ENCODE data around the gene FANK1. TPM values are rescaled to one million over a fixed set of nuclear protein-coding genes. Genes with fewer than 3 reads are reported as not detected.

Gene FANK1
- total RNA-seq, 2 donors from 2014 or later, result not detected

DNA sequence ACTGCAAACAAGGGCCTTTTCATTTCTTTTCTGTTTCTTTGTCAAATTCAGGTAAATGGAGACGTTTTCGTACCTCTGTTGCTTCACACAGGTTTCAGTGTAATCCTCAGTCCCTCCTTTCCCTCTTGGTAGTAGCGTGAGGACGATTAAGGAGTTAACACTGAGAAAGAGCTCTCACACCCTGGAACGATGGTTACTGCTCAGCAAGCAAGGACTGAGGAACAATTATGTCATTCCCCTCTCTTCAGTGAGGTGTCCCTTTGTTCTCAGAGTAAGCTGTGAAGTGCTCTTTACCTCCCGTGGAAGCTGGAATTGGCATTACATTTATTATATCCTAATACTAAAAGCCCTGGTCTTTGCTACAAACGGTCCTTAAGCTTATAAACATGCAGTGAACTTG lies 95.9 kb downstream of the FANK1 start:
- DNase-seq (ENCODE audit: low spot score) (no peak), ATAC-seq (ENCODE audit: insufficient number of reproducible peaks, low FRiP score, low read depth) (no peak)
- no peaks in the 10 kb centered on the region for H3K36me3 ChIP-seq
- H3K9me3 ChIP-seq, result no peaks in the 10 kb centered on the region
- TF ChIP-seq, protein P1, sequence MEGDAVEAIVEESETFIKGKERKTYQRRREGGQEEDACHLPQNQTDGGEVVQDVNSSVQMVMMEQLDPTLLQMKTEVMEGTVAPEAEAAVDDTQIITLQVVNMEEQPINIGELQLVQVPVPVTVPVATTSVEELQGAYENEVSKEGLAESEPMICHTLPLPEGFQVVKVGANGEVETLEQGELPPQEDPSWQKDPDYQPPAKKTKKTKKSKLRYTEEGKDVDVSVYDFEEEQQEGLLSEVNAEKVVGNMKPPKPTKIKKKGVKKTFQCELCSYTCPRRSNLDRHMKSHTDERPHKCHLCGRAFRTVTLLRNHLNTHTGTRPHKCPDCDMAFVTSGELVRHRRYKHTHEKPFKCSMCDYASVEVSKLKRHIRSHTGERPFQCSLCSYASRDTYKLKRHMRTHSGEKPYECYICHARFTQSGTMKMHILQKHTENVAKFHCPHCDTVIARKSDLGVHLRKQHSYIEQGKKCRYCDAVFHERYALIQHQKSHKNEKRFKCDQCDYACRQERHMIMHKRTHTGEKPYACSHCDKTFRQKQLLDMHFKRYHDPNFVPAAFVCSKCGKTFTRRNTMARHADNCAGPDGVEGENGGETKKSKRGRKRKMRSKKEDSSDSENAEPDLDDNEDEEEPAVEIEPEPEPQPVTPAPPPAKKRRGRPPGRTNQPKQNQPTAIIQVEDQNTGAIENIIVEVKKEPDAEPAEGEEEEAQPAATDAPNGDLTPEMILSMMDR (IDR thresholded peaks at IDR 0.05), result no peak
- no peaks in the 10 kb centered on the region for H3K27me3 ChIP-seq (replicated peaks; ENCODE audit: insufficient read depth)
- no peaks in the 10 kb centered on the region for H3K4me1 ChIP-seq (ENCODE audit: control insufficient read depth in 1 of 2, low read depth in 2 of 2)
- H3K27ac ChIP-seq, result no peak overlapping the region
- no peak overlapping the region for H3K4me3 ChIP-seq

DNA sequence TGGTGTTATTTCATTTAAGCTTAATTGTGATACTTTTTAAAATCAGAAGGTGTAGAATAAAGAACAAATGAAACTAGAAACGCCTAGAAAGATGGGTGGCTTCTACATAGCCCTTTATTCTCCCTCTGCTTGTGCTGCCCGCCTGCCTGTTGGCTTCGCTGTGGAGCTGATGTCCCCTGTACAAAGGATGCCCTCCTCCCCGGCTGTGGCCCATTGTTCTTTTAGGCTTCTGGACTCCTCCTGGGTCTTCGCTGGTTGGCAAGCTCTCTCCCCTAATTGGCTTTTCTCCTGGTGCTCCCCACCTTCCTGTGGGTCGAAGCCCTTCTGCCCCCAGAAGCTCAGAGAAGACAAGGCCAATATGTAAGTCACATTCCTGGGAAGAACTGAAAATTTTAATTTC lies 98.2 kb downstream of the FANK1 start:
- ATAC-seq (ENCODE audit: insufficient number of reproducible peaks, low FRiP score, low read depth) (no peak), DNase-seq (ENCODE audit: low spot score) (no peak)
- TF ChIP-seq, protein P1 (IDR thresholded peaks at IDR 0.05), result no peak

DNA sequence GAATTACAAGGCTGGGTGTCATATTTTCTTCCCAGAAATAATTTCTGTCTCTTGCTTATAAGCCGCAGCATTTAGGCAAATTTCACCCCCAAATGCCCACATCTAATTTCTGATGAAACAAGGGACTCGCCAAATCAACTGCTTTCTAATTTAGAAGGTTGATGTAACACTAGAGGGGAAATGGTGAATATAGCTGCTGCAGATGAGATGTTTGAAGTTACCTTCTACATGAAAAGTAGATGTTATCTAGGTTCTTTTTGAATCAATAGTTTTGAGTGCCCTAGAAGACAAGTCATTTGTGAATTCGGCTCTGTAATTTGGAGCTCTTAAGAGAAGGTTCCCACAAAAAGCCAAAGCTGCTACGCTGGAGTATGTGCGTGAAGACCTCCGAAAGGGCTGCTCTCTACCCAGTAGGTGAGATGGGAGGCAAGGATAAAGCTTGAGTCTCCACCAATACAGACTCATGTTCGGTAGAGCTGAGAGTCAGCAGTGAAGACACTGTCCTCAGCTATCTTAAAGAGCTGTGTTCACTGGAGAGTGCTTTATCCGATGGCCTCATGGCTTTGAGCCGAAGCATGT lies 99.5 kb downstream of the FANK1 start:
- H3K9me3 ChIP-seq, result no peaks in the 10 kb centered on the region
- TF ChIP-seq, protein P1 (IDR thresholded peaks at IDR 0.05), result no peak
- no peak overlapping the region for H3K27ac ChIP-seq
- no peaks in the 10 kb centered on the region for H3K4me1 ChIP-seq (ENCODE audit: control insufficient read depth in 1 of 2, low read depth in 2 of 2)
- H3K27me3 ChIP-seq (replicated peaks; ENCODE audit: insufficient read depth), result no peaks in the 10 kb centered on the region
- ATAC-seq (ENCODE audit: insufficient number of reproducible peaks, low FRiP score, low read depth) (no peak), DNase-seq (ENCODE audit: low spot score) (no peak)
- no peaks in the 10 kb centered on the region for H3K36me3 ChIP-seq
- H3K4me3 ChIP-seq, result no peak overlapping the region

More for the DNA sequence above, 98.2 kb downstream of the FANK1 start:
- H3K4me3 ChIP-seq, result no peak overlapping the region
- no peaks in the 10 kb centered on the region for H3K9me3 ChIP-seq
- no peaks in the 10 kb centered on the region for H3K36me3 ChIP-seq
- H3K27ac ChIP-seq, result no peak overlapping the region
- no peaks in the 10 kb centered on the region for H3K4me1 ChIP-seq (ENCODE audit: control insufficient read depth in 1 of 2, low read depth in 2 of 2)
- H3K27me3 ChIP-seq (replicated peaks; ENCODE audit: insufficient read depth), result no peaks in the 10 kb centered on the region

DNA sequence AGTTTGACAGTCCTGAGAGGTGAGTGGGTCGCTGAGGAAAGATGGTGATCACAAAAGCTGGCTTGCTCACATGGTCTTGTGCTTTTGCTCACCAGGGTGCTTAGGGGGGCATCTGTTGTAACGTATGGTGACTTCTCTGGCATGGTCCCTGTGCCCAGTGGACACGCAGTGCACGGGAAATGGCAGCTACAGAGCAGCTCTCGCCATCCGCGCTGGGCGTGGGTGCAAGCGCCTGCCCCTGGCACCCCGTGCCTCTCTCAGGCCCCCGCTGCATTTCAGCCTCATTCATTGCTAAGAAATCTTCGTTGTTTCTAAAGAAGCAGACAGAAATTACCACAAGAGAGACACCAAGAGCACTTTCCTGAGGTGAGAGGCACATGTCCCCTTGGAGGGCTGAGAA lies 101.2 kb downstream of the FANK1 start:
- no peak for DNase-seq (ENCODE audit: low spot score)
- Histone ChIP-seq H3K4me3 (no peak overlapping the region), H3K27ac (no peak overlapping the region), H3K4me1 (ENCODE audit: control insufficient read depth in 1 of 2, low read depth in 2 of 2) (no peaks in the 10 kb centered on the region), H3K36me3 (no peaks in the 10 kb centered on the region), H3K27me3 (replicated peaks; ENCODE audit: insufficient read depth) (no peaks in the 10 kb centered on the region), H3K9me3 (no peaks in the 10 kb centered on the region)
- TF ChIP-seq, protein P1 (IDR thresholded peaks at IDR 0.05), result no peak
- no peak for ATAC-seq (ENCODE audit: insufficient number of reproducible peaks, low FRiP score, low read depth)

DNA sequence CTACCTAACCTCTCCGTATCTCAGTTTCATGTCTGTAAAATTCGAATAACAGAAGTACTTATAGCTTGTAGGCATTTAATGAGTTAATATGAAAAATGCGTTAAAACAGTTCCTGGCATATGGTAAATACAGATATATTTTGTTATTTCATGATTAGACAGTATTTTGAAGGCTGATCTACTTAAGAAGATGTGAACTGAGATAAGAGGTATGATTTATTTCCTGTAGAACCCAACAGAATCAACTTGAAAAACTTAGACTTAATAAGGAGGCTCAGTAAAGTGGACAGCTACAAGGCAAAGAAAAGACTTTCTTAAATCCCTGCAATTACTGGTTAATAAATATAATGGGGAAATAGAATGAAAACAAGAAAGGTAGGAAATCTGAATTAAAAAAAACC lies 103.3 kb downstream of the FANK1 start:
- Histone ChIP-seq H3K36me3 (no peaks in the 10 kb centered on the region), H3K4me3 (no peak overlapping the region), H3K27me3 (replicated peaks; ENCODE audit: insufficient read depth) (no peaks in the 10 kb centered on the region), H3K4me1 (ENCODE audit: control insufficient read depth in 1 of 2, low read depth in 2 of 2) (no peaks in the 10 kb centered on the region), H3K9me3 (no peaks in the 10 kb centered on the region), H3K27ac (no peak overlapping the region)
- TF ChIP-seq, protein P1 (IDR thresholded peaks at IDR 0.05), result no peak
- no peak for DNase-seq (ENCODE audit: low spot score)
- ATAC-seq (ENCODE audit: insufficient number of reproducible peaks, low FRiP score, low read depth), result no peak
